ENCODE measurements around the gene MPZL3.

The MPZL3 gene

DNA sequence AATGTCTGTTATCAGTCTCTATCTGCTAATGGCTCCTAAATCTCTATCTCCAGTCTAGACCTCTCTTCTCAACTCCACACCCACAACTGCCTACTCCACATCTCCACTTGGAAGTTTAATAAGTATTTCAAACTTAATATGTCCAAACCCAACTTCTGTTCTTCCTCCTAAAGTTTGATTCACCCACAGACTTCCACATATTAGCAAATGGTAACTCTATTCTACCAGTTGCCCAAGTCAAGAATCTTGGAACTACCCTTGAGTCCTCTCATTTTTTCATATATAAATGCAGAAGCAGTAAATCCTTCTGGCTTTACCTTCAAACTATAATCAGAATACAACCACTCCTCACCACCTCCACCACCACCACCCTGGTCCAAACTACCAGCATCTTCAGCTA, 20.7 kb downstream of the MPZL3 start:
- DNase-seq: no peak

DNA sequence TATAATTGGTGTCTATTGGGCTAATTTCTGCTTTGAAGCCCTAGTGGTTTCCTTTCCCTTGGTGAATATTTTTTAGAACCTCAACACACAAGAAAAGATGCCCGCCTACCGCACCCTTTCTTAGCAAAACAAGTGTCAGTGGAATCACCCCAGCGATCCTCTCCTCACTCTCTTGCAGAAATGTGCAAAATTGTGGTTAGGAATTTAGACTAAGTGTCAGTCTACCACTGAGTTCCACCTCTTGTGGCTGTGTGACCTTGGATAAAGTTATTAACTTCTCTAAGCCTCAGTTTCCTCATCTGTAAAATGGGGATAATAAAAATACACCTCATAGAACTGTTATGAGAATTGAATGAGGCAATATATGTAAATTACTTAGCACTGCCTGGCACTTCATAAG, 22.1 kb downstream of the MPZL3 start:
- DNase-seq: no peak

DNA sequence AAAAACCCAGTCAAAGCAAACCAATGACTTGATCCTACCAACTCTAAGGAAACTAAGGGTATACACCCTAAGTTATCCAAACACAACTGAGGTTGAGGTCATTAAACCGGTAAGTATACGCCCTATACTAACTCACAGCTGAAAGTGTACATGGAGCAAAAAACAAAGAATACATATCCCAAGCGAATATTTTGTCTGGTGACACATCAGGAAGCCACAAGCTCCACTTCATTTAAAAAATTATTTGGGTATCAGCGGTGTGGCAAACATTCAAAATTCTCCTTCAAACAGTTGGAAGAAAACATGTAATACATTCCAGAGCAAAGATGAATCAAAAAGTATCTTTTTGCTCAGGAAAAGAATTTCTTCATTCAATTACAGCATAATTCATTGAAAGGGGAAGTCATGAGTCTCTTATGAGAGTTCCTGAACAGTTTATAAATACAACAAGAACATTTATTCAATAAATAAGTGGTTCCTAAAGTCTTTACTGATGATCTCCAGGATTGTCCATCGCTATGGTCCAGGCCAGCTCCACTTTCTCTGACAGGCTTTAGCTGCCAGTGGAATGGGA, 22.8 kb downstream of the MPZL3 start:
- DNase-seq: no peak

DNA sequence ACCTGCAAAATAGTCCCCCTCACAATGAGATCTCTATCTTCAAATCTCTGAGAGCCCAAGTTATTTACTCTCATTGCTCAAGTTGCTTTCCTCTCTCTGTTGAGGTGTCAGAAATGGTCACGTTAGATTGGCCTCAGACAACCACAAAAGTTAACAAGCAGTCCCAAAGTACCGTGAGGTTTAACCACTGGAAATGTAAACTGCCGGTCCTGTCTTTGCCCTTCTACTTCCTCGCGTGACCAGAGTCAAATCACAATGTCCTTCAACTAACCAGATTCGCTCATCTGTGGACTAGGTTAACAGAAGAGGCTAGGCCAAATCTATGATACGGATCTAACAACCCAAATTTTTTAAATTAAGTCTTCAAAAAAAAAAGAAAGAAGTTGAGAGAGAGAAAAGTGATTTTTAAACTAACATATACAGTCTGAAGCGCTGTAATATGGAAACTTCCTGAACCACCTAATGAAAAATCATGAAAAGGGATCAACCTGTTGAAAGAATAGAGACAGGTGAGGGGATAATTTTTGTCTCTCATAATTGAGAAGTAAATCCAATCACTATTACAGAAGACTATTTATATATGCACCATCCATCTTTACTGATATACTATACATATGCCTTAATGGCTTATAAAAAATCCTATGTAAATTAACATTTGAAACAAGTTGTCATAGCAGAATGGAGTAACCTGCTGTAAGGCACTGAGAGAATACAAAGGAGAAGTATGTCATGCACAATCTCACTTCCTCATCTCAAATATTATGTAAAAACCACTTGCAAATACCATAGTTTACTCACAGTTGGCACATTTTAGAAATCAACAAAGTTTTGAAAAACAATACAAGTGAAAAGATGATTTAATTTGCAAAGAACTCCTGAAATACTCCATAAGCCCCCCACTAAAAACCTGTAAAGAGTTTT, 24.0 kb downstream of the MPZL3 start:
- DNase-seq: no peak

DNA sequence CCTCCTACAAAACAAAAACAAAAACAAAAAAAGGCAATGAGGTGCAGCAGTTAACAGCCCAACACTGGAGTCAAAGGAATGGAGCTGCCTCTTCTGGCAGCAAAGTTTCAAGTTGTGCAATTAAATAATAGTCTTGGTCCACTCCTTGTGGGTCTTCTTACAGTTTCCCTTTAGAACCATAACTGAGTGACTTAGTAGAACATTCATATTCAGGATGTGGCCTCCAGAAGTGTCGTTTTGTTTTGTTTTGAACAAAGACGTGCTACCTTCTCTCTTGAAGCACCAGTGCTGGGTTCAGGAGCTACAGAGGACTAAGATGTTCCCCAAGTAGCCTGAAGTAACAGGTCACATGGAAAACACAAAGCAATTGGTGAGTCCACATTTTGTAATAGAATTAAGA, 25.4 kb downstream of the MPZL3 start:
- DNase-seq: no peak

DNA sequence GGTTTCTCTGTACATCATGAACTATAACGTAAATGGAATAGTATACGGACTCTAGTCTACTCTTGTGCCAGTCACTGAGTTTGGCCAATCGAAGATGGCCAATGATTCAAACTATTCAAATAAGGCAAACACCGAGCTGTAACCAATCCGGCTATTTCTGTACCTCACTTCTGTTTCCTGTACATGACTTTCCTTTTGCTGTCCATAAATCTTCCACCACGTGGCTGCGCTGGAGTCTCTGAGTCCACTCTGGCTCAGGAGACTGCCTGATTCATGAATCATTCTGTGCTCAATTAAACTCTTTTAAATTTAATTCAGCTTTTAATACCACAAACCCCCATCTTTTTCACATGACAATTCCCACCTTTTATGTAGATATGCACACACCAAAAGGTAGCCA, 25.9 kb downstream of the MPZL3 start:
- no peak for DNase-seq

DNA sequence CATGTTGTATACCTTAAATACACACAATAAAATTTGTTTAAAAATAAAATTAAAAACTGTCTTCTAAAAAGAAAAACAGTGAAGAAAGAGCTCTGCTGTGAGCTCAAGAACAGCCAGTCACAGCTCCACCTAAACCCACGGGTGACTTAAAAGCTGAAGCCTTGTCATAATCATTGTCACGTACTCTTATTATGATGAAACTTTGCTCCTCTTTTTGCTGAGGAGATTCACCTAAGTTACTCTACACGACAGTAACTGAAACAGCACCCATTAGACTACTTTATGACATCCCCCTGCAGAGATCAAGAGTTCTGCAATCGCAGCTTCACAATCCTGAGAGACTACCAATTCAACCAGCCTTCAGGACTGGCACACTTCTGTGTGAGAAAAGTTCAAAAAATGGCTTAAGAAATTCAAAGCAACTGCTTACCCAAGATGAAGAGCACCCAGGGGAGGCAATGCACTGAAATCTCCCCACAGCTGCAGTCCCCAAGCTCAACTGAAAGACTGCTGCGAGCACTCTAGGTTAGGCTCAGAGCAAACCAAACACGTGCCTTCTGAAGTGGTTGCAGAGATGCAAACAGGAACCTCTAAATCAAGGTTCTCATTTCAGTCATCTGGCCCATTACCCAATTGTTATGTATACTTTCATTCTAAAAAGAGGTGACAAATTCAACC, 27.5 kb downstream of the MPZL3 start, which contains the start of gene JAML:
TSS of gene JAML (minus strand) at position 501 of the 678 bp plus-strand sequence. CDS start 10,145 bp downstream, outside the sequence.
- DNase-seq: no peak

DNA sequence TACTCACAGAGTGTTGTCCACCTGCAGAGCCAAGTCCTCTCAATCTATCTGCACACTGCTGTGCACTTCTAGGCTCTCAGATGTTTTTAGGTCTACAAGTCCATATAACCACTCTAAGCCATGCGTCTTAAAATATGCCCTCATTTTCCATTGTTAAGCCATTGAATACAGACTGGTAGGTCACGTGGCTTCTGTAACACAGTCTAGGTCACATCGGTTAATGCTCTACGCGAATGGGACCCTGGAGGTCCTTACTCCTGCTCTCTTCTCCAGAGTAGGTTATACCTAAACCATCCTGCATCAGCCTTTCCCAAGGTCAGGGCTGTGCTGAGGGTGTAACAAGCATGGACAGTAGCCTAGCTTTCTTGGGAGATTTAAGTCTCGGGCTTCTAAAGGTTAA, 28.2 kb downstream of the MPZL3 start:
- DNase-seq: no peak

DNA sequence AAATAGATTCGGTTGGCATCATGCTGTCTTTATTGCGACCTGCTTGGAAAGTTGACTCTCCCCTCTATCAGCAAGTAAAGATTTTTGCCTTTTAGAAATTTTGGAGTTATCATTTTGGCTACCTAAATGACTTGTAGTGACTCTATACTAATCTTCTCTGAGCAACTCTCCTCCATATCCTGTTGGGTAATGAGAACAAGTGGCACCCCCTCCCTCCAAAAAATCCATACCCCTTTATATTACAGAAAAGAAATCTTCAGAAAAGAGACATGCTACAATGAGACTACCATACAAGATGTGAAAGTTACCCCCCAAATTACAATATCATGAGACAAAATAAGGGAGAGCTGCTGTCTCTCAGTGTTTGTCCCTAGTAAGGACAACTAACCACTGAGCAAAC, 28.6 kb downstream of the MPZL3 start:
- no peak for DNase-seq

DNA sequence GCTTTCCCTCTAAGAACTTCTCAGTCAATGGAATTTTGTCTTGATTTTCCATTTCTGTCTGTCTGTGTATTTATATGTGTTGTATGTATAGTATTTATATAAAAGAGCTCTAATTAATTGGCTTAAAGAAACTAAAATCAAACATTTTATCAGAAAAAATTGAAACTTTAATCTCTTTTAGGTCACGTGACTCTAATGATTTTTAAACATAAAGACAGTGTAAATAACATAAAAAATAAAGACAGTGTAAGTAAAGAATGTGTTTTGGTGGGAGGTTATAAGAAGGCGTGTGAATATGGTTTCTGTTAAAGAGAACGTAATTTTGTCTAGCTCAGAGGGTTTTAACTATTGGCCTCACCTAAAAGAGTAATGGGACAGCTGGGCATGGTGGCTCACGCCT, 29.7 kb downstream of the MPZL3 start:
- no peak for DNase-seq

DNA sequence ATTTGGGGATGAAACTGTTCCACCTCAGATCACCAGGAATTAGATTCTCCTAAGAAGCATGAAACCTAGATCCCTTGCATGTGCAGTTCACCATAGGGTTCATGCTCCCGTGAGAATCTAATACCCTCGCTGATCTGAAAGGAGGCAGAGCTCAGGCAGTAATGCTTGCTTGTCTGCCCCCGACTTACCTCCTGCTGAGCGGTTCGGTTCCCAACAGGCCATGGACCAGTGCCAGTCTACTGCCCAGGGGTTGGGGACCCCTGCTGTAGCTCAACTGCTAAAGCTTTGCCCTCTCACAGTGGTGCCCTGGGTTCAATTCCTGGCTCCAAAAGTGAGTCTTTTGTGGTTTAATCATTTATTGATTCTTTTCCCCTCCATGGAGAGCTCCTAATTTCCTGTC, 30.7 kb downstream of the MPZL3 start:
- no peak for DNase-seq

DNA sequence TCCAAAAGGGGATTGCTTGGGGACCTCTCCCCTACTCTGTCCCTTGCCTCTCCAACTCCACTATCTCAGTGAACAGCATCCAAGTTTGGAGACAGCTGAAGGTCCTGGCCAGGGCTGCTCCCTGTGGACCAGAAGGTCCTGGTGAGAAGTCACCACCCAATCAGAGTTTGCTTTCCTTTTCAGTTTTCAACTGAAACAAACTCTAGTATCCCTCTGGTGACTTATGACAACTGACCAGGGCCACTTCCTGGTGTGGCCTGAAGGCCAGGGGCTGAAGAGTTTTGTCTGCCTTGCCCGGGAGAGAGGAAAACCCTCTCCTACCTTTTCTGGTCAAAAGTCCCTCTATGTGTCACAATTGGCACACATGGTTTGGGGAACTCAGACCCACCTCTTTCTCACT, 32.4 kb downstream of the MPZL3 start:
- DNase-seq: no peak

DNA sequence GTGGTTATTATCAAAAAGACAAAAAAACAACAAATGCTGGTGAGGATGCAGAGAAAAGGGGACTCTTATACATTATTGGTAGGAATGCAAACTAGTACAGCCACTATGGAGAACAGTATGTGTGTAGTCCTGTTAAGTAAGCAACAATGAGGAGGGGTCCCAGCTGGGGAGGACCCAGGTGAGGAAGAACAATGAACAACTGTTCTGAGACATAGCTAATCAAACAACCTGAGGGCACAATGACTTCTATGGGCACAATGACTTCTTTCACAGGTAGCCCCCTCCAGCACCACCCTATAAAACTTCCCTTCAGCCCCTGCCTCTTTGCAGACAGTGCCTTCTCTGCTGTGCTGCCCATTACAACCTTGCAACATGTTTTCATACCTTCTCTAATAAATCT, 32.9 kb downstream of the MPZL3 start:
- no peak for DNase-seq

DNA sequence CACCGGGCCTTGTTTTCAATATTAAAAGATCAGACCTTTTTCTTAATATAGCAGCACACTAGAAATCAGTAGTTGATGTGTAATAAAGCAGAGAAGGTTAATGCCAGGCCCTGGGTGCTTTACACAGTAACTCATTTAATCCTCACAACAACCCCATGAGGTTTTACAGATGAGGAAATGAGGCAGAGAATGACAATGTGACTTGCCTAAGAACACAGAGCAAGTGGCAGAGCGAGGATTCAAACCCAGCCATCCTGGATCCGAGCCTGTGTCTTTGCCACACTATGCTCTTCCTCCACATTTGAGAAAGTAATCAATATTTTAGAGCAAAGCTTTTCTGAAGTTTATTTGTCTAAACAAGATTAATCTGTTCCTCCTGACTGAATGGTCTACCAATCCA, 34.6 kb downstream of the MPZL3 start:
- no peak for DNase-seq

DNA sequence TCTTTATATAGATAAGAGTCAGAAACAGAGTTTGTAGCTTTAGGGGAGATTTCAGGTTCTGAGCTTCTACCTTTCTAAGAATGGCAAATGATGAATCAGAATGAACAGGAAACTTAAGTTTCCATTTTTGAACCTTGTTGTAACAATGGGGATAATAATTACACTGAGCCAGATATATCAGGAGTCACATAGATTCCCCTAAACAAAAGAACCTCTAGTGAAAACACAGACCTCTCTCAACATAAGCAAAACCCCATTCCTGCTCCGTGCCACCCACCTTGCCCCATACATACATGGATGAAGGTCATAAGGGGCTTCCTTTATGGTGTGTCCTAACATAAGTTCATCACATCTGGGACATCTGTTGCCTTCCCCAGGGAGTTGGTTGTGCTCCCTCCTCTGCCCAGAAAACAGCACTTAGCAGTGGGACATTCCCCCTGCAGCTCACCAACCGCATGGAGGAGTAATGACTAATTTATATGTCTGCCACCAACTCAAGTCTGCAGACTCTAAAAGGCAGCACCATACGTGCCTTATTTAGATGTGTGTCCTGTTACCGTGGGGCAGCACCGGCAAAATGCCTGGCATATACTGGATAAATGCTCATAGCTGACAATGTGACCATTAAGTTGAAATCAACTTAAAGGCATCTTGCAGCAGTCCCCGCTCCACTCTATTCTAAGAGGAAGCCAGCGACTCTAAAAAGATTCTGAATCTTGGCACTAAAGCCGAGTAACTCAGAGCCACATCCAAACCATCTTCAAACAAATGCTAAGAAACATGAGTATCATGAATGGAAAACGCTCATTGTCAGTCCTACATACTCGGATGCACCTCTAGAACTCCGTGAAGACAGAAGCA, 35.3 kb downstream of the MPZL3 start:
- DNase-seq: no peak

DNA sequence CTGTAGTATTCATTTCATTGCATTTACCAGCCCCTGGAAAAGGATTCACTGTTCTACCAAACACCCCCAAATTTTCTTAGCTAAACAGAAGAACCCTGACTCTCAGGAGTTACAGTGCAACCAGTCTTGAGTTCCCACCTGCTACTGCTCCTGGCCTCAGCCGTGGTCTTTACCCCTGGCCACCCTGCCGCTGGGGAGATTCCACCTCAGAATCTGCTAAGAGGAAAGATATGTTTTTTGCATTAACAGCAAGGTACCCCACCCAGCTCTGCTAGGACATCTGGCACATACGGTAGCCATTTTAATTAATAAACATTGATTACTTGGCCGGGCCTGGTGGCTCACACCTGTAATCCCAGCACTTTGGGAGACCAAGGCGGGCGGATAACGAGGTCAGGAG, 36.4 kb downstream of the MPZL3 start:
- DNase-seq: no peak

DNA sequence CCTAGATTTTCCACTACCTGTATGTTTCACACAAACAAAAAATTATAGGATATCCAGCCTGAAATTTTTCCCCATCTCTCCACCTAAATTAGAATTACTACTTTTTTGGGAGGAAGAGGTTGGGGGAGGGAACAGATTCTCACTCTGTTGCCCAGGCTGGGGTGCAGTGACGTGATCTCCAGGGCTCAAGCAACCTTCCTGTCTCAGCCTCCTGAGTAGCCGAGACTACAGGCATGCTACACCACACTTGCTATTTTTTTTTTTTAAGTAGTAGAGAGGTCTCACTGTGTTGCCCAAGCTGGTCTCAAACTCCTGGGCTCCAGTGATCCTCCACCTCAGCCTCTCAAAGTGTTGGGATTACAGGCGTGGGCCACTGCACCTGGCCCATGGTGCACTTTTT, 36.9 kb downstream of the MPZL3 start:
- no peak for DNase-seq

DNA sequence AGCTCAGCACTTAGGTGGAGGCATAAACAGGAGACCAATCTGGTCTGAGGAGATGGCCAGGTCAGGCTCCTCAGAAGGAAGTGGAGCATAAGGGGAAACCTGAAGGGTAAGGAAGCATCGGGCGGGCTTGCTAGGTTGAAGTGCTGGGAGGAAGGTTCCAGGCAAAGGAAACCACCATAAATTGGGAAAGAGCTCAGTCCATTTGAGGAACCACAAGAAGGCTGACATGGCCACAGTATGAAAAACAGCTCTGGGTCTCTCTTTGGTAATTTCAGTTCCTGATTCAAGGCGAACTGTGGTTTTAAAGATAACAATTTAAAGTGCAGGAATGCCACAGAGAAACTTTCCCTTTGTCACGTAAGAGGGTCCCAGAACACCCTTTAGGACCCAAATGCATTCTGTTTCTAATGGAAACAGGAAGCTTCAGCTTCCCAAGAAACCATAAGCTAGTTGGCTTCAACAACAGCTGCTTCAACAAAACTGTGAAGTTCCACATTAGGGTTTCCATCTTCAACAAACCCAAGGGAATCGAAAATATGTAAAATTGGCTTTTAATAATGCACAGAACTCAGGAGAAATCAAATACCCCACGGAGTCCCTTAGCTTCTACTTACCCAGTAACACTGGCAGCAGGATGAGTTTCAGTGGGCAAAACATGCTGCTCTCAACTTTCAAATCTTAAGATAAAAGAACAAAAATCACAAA, 37.8 kb downstream of the MPZL3 start:
- DNase-seq: no peak

DNA sequence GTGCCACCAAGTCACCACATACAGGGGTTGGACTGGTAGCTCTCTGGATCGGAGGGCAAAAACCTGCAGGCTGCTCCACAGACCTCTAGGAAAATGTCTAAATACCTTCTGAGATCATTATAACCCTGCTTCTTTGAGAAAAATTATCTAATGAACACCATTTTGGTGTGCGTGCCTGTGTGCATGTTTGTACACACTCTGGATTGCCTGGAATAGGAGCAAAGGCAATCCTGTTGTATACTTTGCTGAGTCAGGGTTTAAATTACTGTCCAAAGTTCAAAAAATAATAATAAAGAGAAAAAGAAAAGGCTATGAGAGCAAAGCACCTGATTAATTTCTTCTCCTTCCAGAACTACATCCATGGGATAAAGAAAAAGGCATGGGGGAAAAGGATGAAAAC, 38.4 kb downstream of the MPZL3 start:
- DNase-seq: no peak

DNA sequence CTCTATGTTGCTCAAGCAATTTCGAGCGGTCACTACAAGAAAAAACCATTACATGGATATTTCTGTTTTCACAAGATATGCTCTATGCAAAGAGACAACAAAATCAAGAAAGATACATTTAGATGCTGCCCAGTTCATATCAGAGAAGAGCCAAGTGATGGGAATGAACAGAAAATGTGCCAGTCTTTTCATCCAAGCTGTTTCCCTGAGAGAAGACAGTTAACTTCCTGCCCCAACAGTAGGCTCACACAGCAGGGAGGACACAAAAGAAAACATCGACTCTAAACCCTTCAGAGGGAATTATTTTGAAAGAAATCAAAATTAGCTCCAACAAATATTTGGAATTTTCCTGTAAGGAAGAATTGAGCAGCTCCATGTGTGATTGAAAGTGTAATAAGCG, 39.0 kb downstream of the MPZL3 start:
- DNase-seq: no peak

DNA sequence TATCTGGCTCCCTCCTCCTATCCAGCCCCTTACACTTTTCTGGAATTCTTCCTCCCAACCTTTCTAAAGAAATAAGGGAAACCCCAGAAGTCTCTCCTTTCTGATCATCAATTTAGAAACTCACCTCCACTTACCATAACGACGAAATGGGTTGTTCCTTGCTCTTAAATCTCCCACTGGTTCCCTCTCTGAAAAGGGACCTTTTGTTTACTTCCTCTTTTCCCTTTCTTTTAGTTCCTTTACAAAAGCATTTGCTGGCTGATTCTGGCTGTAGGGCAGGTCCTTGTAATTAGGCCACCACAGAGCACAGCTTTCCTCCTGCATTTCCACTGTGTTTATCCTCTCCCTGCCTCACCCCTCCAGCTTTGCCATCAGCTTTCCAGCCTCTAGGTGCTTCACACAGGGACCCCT, 39.4 kb downstream of the MPZL3 start:
- no peak for DNase-seq

DNA sequence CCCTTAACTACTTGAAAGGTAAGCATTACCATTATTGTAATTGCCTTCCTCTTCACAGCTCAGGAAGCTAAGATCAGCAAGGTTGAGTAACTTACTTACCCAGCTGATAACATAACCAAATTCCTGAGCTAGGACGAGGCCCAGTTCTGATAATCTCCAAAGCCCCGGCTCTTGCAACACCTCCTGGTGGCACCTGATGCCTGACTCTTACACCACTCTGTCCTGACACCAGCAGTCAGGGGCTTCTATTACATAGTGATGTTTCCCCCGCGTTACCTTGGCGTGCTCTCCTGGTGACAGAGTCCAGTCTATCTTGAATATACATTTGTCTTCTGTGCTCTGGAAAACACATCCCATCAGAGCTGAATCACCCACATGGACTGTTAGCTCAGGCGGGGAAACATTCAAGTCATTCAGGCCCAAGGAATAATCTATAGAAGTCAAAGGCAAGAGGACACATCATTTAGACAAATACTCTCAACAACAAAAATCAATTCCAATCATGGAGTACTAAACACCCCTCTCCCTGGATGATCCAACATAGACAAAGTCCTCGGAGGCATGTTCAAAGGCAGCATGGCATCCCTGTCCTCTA, 39.9 kb downstream of the MPZL3 start:
- no peak for DNase-seq

Measured in activated T-cell treated with anti-CD3 and anti-CD28 coated beads for 4 hours (primary cell).